GM12875 (cell line): ENCODE measurements around the gene AK8.

Source experiments
- H3K4me3 ChIP-seq: one replicate; pipeline ENCODE4 v1.5.1; 2011; ENCODE audit warnings: low read depth, low read length, control low read depth
- TF ChIP-seq, protein P1 (sequence below): IDR thresholded peaks from 2 replicates; pipeline ENCODE4 v1.5.1; 2011; ENCODE audit warnings: low read depth, mild to moderate bottlenecking, control low read depth, inconsistent platforms, low read length, moderate library complexity, borderline replicate concordance; ENCODE audit not compliant: insufficient read depth

Gene AK8

DNA sequence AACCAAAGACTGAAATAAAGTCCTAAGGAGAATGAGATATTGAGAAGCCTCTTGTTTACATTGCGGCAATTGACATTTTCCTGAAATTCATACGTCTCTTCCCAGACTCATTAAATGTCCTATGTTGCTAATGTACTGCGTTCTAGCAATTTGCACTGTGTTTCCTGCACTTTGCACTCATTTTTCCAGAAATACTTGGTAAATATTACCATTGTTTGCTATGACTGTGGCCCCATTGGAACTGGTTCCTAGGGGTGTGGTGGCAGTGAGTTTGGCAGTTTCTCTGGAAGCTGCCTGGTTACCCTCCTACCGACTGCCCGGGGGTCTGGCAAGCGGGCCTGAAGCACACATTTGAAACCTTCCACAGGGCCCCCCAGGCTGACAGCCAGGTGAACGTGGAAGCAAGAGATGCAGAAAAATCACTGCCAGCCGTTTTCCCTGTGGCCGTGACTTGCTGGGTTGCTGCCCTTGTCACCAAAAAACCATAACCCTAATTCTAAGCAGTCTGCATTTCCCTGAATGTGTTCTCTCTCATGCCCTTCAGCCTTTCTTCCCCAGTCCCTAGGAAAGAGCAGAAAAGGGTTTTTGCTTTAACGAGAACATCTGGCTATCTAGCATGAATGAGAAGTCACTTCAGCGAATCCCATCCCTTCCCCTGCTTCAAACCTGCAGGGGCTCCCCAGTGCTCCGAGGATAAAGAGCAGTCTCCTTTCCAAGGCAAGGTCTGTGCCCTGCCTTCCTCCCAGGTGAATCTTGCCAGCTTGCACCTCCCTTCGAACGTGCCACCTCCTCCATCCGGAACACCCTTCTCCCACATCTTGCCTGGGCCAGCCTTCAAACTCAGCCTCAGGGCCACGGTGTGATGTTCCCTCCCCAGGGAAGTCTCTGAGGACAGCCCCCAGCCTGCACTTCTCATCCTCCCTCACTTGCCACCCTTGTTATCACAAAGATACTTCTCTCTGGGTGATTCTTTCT lies 84.2 kb downstream of the AK8 start:
- TF ChIP-seq, protein P1, sequence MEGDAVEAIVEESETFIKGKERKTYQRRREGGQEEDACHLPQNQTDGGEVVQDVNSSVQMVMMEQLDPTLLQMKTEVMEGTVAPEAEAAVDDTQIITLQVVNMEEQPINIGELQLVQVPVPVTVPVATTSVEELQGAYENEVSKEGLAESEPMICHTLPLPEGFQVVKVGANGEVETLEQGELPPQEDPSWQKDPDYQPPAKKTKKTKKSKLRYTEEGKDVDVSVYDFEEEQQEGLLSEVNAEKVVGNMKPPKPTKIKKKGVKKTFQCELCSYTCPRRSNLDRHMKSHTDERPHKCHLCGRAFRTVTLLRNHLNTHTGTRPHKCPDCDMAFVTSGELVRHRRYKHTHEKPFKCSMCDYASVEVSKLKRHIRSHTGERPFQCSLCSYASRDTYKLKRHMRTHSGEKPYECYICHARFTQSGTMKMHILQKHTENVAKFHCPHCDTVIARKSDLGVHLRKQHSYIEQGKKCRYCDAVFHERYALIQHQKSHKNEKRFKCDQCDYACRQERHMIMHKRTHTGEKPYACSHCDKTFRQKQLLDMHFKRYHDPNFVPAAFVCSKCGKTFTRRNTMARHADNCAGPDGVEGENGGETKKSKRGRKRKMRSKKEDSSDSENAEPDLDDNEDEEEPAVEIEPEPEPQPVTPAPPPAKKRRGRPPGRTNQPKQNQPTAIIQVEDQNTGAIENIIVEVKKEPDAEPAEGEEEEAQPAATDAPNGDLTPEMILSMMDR = no peak
- H3K4me3 ChIP-seq = no peak overlapping the region

DNA sequence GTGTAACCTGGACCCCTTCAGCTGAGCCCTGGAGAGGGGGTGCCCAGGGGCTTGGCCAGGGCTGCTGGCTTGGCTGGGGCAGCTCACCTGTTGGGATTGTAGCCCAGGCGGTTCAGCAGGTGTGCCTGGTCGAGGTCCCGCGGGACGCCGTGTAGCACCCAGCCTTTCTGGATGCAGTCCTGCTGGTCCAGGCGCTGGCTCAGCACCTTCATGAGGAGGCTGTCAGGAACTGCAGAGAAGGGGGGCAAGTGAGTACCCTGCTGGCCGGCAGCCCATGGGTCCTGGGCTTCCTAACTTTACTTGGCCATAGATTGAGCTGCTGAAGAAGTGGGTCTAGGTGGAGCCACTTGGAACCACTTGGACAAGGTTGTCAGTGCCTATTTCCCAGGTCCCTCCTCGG lies 85.5 kb downstream of the AK8 start:
- H3K4me3 ChIP-seq = no peak overlapping the region
- TF ChIP-seq, protein P1 = no peak

DNA sequence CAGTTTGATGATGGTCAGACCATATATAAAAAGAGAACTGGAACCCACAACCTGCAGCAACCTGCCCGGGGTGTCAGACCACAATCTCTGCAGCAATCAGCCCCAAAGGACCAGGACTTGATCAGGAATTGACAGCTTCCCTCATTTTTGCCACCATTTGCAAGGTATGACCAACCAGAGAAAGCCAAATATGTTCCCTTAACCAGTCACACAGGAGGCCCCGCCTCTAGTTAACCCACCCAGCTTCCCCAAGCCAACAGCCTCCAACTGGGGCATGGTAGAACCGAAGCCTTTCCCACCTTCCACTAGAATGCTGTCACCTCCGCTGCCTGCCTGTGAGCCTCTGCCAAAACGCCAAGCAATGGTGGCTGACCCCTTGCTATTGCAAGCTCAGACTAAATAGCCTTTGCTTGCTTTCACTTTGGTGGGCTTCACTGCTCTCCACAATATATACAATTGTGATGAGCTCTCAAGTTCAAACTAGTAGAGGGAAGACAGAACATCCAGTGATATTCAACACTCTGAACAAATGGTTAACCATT lies 86.3 kb downstream of the AK8 start:
- no peak overlapping the region for H3K4me3 ChIP-seq
- TF ChIP-seq, protein P1 = no peak

DNA sequence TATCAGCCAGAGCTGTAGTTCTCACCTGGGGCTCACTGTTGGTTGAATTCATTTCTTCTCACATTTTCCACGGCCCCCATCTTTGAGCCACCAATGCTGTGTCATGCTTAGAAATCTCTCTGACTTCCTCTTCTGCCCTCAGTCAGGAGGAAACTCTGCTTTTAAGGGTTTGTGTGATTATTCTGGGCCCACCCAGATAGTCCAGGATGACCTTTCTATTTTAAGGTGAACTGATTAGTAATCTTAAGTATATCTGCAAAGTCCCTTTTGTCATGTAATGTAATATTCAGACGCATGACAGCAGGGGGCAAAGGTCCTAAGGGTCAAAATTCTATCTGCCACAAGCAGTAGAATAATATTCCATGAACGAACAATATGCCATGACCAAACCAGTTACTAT lies 88.4 kb downstream of the AK8 start:
- TF ChIP-seq, protein P1 = no peak
- H3K4me3 ChIP-seq = no peak overlapping the region

DNA sequence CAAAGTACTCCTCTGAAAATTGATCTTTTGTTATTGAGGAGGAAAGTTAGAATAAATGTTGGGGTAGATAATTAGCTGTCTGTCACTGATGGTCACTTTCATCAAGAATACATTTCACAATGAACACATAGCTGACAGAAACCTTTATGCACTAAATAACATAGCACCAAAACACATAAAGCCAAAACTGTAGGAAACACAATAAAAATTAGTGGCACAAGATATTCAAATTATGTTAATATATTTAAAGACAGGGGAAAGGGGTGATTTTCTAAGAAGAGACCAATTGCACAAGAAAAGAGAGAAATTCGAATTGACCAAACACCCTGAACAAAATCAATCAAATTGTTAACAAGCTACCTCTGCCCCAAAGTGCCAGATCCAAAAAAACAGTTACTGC lies 89.7 kb downstream of the AK8 start:
- H3K4me3 ChIP-seq = no peak overlapping the region
- TF ChIP-seq, protein P1 = no peak

DNA sequence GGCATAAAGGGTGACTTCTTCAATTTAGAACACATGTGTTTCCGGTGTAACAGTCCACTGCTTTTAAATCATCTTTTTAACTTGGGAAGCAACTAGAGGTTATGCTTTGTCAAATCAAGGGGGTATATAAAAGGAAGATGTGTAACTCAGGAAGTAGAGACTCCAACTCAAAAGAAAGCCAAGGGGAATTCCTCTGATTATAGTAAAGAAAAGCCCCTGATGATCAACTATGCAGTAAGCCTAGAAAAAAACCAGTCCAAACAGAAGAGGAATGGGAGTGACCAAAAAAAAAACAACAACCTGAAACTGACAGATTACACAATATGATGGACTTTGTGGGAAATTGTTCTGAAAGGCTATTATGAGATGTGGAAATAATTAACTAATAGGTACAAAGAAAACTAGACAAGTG lies 90.3 kb downstream of the AK8 start:
- TF ChIP-seq, protein P1 = no peak
- no peak overlapping the region for H3K4me3 ChIP-seq
